Bronchial epithelial cell (primary cell): ENCODE measurements around the gene TBC1D12. TPM values are rescaled to one million over a fixed set of nuclear protein-coding genes. Genes with fewer than 3 reads are reported as not detected.
A peak's percentile ranks its signal among the peaks of the same experiment; 100 is the strongest.

Experiments used
- DNase-seq: peaks from one replicate; pipeline ENCODE4 v3.0.0-alpha.2; 2010; ENCODE audit warnings: low read depth
- FAIRE-seq: peaks from 2 replicates; lab custom pipeline; 2011; peaks lifted over from hg19 to GRCh38; lab: Jason Lieb, UNC
- H3K27me3 ChIP-seq: 2 replicates; pipeline ENCODE4 v1.5.1; 2011; ENCODE audit warnings: low read length; ENCODE audit not compliant: control insufficient read depth, insufficient read depth
- H3K36me3 ChIP-seq: 2 replicates; pipeline ENCODE4 v1.5.1; 2011; ENCODE audit warnings: low read length; ENCODE audit not compliant: control insufficient read depth, insufficient read depth
- H3K4me3 ChIP-seq: 2 replicates; pipeline ENCODE4 v1.5.1; 2011; ENCODE audit warnings: mild to moderate bottlenecking, low read depth, low read length, control low read depth
- CTCF ChIP-seq: IDR thresholded peaks from 2 replicates; pipeline ENCODE4 v1.5.1; 2011; ENCODE audit warnings: mild to moderate bottlenecking, moderate library complexity, low read length, control low read depth, inconsistent platforms; ENCODE audit not compliant: insufficient read depth, severe bottlenecking
- total RNA-seq: library from RNA; depleted of rRNA; stranded (reverse); fragments of >200 nt; gene quantifications from 2 replicates; pipeline ENCODE4 v1.2.1, GENCODE V29; 2014

The TBC1D12 gene
- total RNA-seq, 1 donor from 2014 or later: 10.8 TPM

GRCh38 chr10:94362360-94363250, 39.7 kb upstream of the TBC1D12 start, which contains the start of gene NOC3L:
Gene NOC3L, minus strand, starts transcription at chr10:94362939. Its CDS starts 101 bp downstream, at chr10:94362838.
- H3K4me3 ChIP-seq: peak within 1 kb of the TSS; percentile 78
- no peaks in the 10 kb centered on the region for H3K27me3 ChIP-seq
- FAIRE-seq (no peak), DNase-seq (peak; percentile 87)
- H3K36me3 ChIP-seq: peaks cover 1% of the 10 kb centered on the region
- peak; percentile 94 for TF ChIP-seq CTCF

- Histone ChIP-seq H3K27me3 (no peaks in the 10 kb centered on the region), H3K36me3 (peaks cover 1% of the 10 kb centered on the region), H3K4me3 (peak overlapping the region; percentile 78)
- FAIRE-seq (no peak), DNase-seq (no peak)
- no peak for TF ChIP-seq CTCF
Observed at GRCh38 chr10:94363251-94363565, 39.1 kb upstream of the TBC1D12 start.

- FAIRE-seq: peak; percentile 18
Observed at GRCh38 chr10:94364482-94364881, 37.9 kb upstream of the TBC1D12 start.

GRCh38 chr10:94366382-94366781, 36.0 kb upstream of the TBC1D12 start:
- Histone ChIP-seq H3K4me3 (no peak overlapping the region), H3K27me3 (no peaks in the 10 kb centered on the region), H3K36me3 (no peaks in the 10 kb centered on the region)
- no peak for TF ChIP-seq CTCF
- DNase-seq (no peak), FAIRE-seq (no peak)

More at GRCh38 chr10:94364482-94364881, 37.9 kb upstream of the TBC1D12 start:
- TF ChIP-seq CTCF: no peak
- no peak overlapping the region for H3K4me3 ChIP-seq
- no peak for DNase-seq
- H3K36me3 ChIP-seq: no peaks in the 10 kb centered on the region
- H3K27me3 ChIP-seq: no peaks in the 10 kb centered on the region

GRCh38 chr10:94370501-94370900, 31.8 kb upstream of the TBC1D12 start:
- DNase-seq (no peak), FAIRE-seq (no peak)
- no peak for TF ChIP-seq CTCF
- Histone ChIP-seq H3K36me3 (no peaks in the 10 kb centered on the region), H3K27me3 (no peaks in the 10 kb centered on the region), H3K4me3 (no peak overlapping the region)
